IMR-90 (cell line): ENCODE measurements around the gene HEBP1. TPM values are rescaled to one million over a fixed set of nuclear protein-coding genes. Genes with fewer than 3 reads are reported as not detected.

Source experiments
- ATAC-seq: fragments of 200-7000 bp; cut with Tn5 transposase; 2 replicates; pipeline ENCODE4 v1.9.1; 2020; ENCODE audit warnings: low read depth, mild to moderate bottlenecking, moderate library complexity
- BruUV-seq: library from RNA; stranded (reverse); fragments of 400-500 nt; replicated peaks from 2 replicates; lab custom pipeline; 2021; lab: Mats Ljungman, UMichigan
- CTCF ChIA-PET: fragments of 300-600 bp; formaldehyde crosslinking; extraction: SDS; loops from one replicate; lab custom pipeline; 2021; ENCODE audit warnings: antibody characterized with exemption; lab: Yijun Ruan, JAX
- POLR2A ChIA-PET: fragments of 300-600 bp; sonication (Branson Sonifier 250); formaldehyde crosslinking; loops from one replicate; lab custom pipeline; 2022; ENCODE audit warnings: antibody characterized with exemption; ENCODE audit not compliant: unreplicated experiment; lab: Charles Lee
- DNase-seq: peaks from one replicate; pipeline ENCODE4 v3.0.0; 2013
- H2AFZ ChIP-seq: replicated peaks from 2 replicates; pipeline ENCODE3; 2013; ENCODE audit warnings: low read length, mild to moderate bottlenecking; ENCODE audit not compliant: poor library complexity
- H2AK5ac ChIP-seq: 2 replicates; pipeline ENCODE4 v1.6.1; 2013; ENCODE audit warnings: low read depth, low read length, inconsistent platforms
- H2AK9ac ChIP-seq: replicated peaks from 2 replicates; pipeline ENCODE3; 2013; ENCODE audit warnings: mild to moderate bottlenecking, low read depth, low read length, moderate library complexity; ENCODE audit not compliant: poor library complexity
- H2BK120ac ChIP-seq: 2 replicates; pipeline ENCODE4 v1.6.1; 2013; ENCODE audit warnings: low read depth, low read length, inconsistent platforms
- H2BK15ac ChIP-seq: 3 replicates; pipeline ENCODE4 v1.6.1; 2013; ENCODE audit warnings: low read depth, low read length, inconsistent platforms
- H2BK20ac ChIP-seq: 2 replicates; pipeline ENCODE4 v1.6.1; 2013; ENCODE audit warnings: low read depth, mild to moderate bottlenecking, inconsistent platforms, low read length, moderate library complexity
- H2BK5ac ChIP-seq: 2 replicates; pipeline ENCODE4 v1.6.1; 2013; ENCODE audit warnings: mild to moderate bottlenecking, low read depth, low read length, inconsistent platforms; ENCODE audit not compliant: poor library complexity, severe bottlenecking
- H3K14ac ChIP-seq: replicated peaks from 2 replicates; pipeline ENCODE4 v1.6.1; 2013; ENCODE audit warnings: low read depth, low read length, inconsistent platforms
- H3K18ac ChIP-seq: 2 replicates; pipeline ENCODE4 v1.6.1; 2013; ENCODE audit warnings: low read depth, low read length, control low read depth
- H3K23ac ChIP-seq: 2 replicates; pipeline ENCODE4 v1.6.1; 2013; ENCODE audit warnings: low read depth, low read length, inconsistent platforms
- H3K27ac ChIP-seq: 2 replicates; pipeline ENCODE4 v1.5.1; 2013; ENCODE audit warnings: mild to moderate bottlenecking, control low read depth, low read length; ENCODE audit not compliant: insufficient read depth
- H3K27me3 ChIP-seq: 2 replicates; pipeline ENCODE4 v1.6.1; 2013; ENCODE audit warnings: low read length; ENCODE audit not compliant: control insufficient read depth, insufficient read depth
- H3K36me3 ChIP-seq: 2 replicates; pipeline ENCODE4 v1.6.1; 2013; ENCODE audit warnings: low read length, mixed read lengths; ENCODE audit not compliant: control insufficient read depth, insufficient read depth
- H3K4ac ChIP-seq: 2 replicates; pipeline ENCODE4 v1.6.1; 2013; ENCODE audit warnings: low read depth, low read length, inconsistent platforms
- H3K4me1 ChIP-seq: 2 replicates; pipeline ENCODE4 v1.6.1; 2013; ENCODE audit warnings: low read length, mixed read lengths; ENCODE audit not compliant: control insufficient read depth, insufficient read depth
- H3K4me2 ChIP-seq: 2 replicates; pipeline ENCODE4 v1.6.1; 2013; ENCODE audit warnings: low read depth, mild to moderate bottlenecking, control low read depth, low read length, moderate library complexity
- H3K4me3 ChIP-seq: 2 replicates; pipeline ENCODE4 v1.5.1; 2013; ENCODE audit warnings: low read depth, mild to moderate bottlenecking, control low read depth, low read length, moderate library complexity; ENCODE audit not compliant: insufficient read depth
- H3K56ac ChIP-seq: 2 replicates; pipeline ENCODE4 v1.6.1; 2013; ENCODE audit warnings: low read length, inconsistent platforms; ENCODE audit not compliant: insufficient read depth; ENCODE audit errors: extremely low read depth
- H3K79me1 ChIP-seq, 2 experiments: 2 replicates each; pipeline ENCODE4 v1.6.1; 2013; ENCODE audit warnings: low read length in 2 of 2, inconsistent platforms in 1 of 2, low read depth in 1 of 2
- H3K9ac ChIP-seq: 2 replicates; pipeline ENCODE4 v1.6.1; 2013; ENCODE audit warnings: low read depth, low read length, control low read depth
- H3K9me1 ChIP-seq: 2 replicates; pipeline ENCODE4 v1.6.1; 2013; ENCODE audit warnings: low read length, inconsistent platforms; ENCODE audit not compliant: insufficient read depth
- H3K9me3 ChIP-seq: 2 replicates; pipeline ENCODE4 v1.6.1; 2013; ENCODE audit warnings: low read length; ENCODE audit not compliant: control insufficient read depth, insufficient read depth
- H4K20me1 ChIP-seq: 2 replicates; pipeline ENCODE4 v1.6.1; 2013; ENCODE audit warnings: low read length, inconsistent platforms; ENCODE audit not compliant: insufficient read depth
- H4K5ac ChIP-seq: 2 replicates; pipeline ENCODE4 v1.6.1; 2013; ENCODE audit warnings: mild to moderate bottlenecking, low read depth, low read length, control low read depth
- H4K8ac ChIP-seq, 2 experiments: 2 replicates each; pipeline ENCODE4 v1.6.1; 2013; ENCODE audit warnings: low read depth in 2 of 2, low read length in 2 of 2, control low read depth in 1 of 2, inconsistent platforms in 1 of 2
- H4K91ac ChIP-seq: 2 replicates; pipeline ENCODE4 v1.6.1; 2013; ENCODE audit warnings: low read depth, low read length, inconsistent platforms; ENCODE audit not compliant: insufficient read depth
- BHLHE40 ChIP-seq: fragments of 150-350 bp; IDR thresholded peaks from 2 replicates; pipeline ENCODE4 v1.6.1; 2016; ENCODE audit warnings: mild to moderate bottlenecking, low read depth, low read length
- CEBPB ChIP-seq: IDR thresholded peaks from 2 replicates; pipeline ENCODE4 v1.6.1; 2012; ENCODE audit warnings: low read depth, low read length, improper control_type of control experiment
- CHD1 ChIP-seq: IDR thresholded peaks from 2 replicates; pipeline ENCODE4 v1.6.1; 2012; ENCODE audit warnings: low read depth, low read length, improper control_type of control experiment
- CTCF ChIP-seq: conservative IDR thresholded peaks from 2 replicates; pipeline ENCODE4 v1.5.1; 2012; ENCODE audit warnings: mild to moderate bottlenecking, low read depth, low read length, improper control_type of control experiment
- ELK1 ChIP-seq: fragments of 150-350 bp; IDR thresholded peaks from 2 replicates; pipeline ENCODE4 v1.6.1; 2016; ENCODE audit warnings: low read depth, mild to moderate bottlenecking, low read length, moderate library complexity, borderline replicate concordance
- FOS ChIP-seq: fragments of 150-350 bp; IDR thresholded peaks from 2 replicates; pipeline ENCODE4 v1.6.1; 2016; ENCODE audit warnings: low read depth, low read length
- MAFK ChIP-seq: IDR thresholded peaks from 2 replicates; pipeline ENCODE4 v1.6.1; 2012; ENCODE audit warnings: low read depth, low read length, improper control_type of control experiment
- MAZ ChIP-seq: IDR thresholded peaks from 2 replicates; pipeline ENCODE4 v1.6.1; 2012; ENCODE audit warnings: low read depth, mild to moderate bottlenecking, low read length, improper control_type of control experiment, moderate library complexity, borderline replicate concordance
- MXI1 ChIP-seq: IDR thresholded peaks from 2 replicates; pipeline ENCODE4 v1.6.1; 2012; ENCODE audit warnings: low read depth, mild to moderate bottlenecking, low read length, moderate library complexity, borderline replicate concordance
- NFE2L2 ChIP-seq: fragments of 150-350 bp; IDR thresholded peaks from 2 replicates; pipeline ENCODE4 v1.6.1; 2016; ENCODE audit warnings: low read depth, mild to moderate bottlenecking, low read length
- POLR2A ChIP-seq: IDR thresholded peaks from 2 replicates; pipeline ENCODE4 v1.6.1; 2012; ENCODE audit warnings: mild to moderate bottlenecking, low read depth, low read length
- RAD21 ChIP-seq: IDR thresholded peaks from 2 replicates; pipeline ENCODE4 v1.6.1; 2012; ENCODE audit warnings: low read length, improper control_type of control experiment
- RCOR1 ChIP-seq: IDR thresholded peaks from 2 replicates; pipeline ENCODE4 v1.6.1; 2012; ENCODE audit warnings: mild to moderate bottlenecking, low read length, improper control_type of control experiment; ENCODE audit not compliant: insufficient replicate concordance
- RFX5 ChIP-seq: IDR thresholded peaks from 2 replicates; pipeline ENCODE4 v1.8.0; 2012; ENCODE audit warnings: low read depth, mild to moderate bottlenecking, low read length, moderate library complexity
- SMC3 ChIP-seq: fragments of 150-350 bp; IDR thresholded peaks from 2 replicates; pipeline ENCODE4 v1.6.1; 2016; ENCODE audit warnings: low read depth, mild to moderate bottlenecking, antibody characterized with exemption, low read length, moderate library complexity
- USF2 ChIP-seq: fragments of 150-350 bp; IDR thresholded peaks from 2 replicates; pipeline ENCODE4 v1.6.1; 2017; ENCODE audit warnings: mild to moderate bottlenecking, antibody characterized with exemption, low read length, low read depth
- WGBS, 2 experiments: methylation state at CpG; one replicate each; pipeline versions ENCODE4 v1.1.5 to v1.1.7; 2013; ENCODE audit warnings: missing lambda C conversion rate in 2 of 2; ENCODE audit not compliant: insufficient read length in 1 of 2; ENCODE audit errors: extremely low coverage in 2 of 2; 5-methylcytosine and 5-hydroxymethylcytosine counted together
- dilution Hi-C: fragments of 300-500 bp; cut with HindIII; formaldehyde crosslinking; loops from one replicate; pipeline ENCODE4 v1.14.3; 2018; ENCODE audit warnings: low sequenced_read_pairs; ENCODE audit not compliant: unreplicated experiment
- in situ Hi-C: fragments of 300-500 bp; cut with MboI; formaldehyde crosslinking; loops from 3 replicates; pipeline ENCODE4 v1.14.3; 2019; ENCODE audit warnings: low sequenced_read_pairs, inconsistent platforms, mixed read lengths
- intact Hi-C: fragments of 100-400 bp; cut with micrococcal nuclease; formaldehyde crosslinking; loops from 2 replicates; pipeline ENCODE4 v1.10.0; 2022
- polyA plus RNA-seq, 3 experiments: library from polyadenylated mRNA; depleted of rRNA; stranded (reverse); fragments of >200 nt; gene quantifications; 2 replicates each; pipeline ENCODE4 v1.2.3, GENCODE V29; 2012; ENCODE audit warnings: low replicate concordance in 1 of 3
- total RNA-seq: library from RNA; depleted of rRNA; stranded (reverse); fragments of >200 nt; gene quantifications from 2 replicates; pipeline ENCODE4 v1.2.3, GENCODE V29; 2012

Gene HEBP1
- total and polyA plus RNA-seq, 2 of the 4 experiments (the other 2 are of a cell fraction) = 18.8 to 49.2 TPM

DNA sequence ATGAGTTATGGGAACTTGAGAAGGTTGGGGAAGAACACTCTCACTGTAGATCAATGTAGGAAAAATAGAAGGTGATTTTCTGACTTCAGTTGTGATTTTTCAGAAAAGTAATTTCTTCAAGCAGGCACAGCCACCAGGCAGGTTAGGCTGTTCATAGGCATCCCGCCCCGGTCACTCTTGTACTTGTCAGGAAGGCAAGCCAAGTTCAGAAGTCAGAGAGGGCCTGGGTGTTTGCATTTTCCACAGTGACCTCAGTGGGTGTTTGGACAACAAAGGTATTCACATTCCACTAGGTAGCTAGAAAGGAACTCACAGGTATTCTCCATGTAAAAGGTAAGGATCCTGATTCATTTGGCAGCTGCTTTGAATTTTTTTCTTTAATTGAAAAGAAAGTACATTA, 41.2 kb upstream of the HEBP1 start:
- Histone ChIP-seq H3K27ac (no peak overlapping the region), H3K4me1 (peaks cover 4% of the 10 kb centered on the region), H3K56ac (no peak overlapping the region), H2AK9ac (no peak overlapping the region), H3K9ac (no peak overlapping the region), H3K79me1 (peaks cover 3 to 7% of the 10 kb centered on the region in 2 experiments; a peak in 2 of 4 replicates), H3K27me3 (no peaks in the 10 kb centered on the region), H2AFZ (no peak overlapping the region), H2BK15ac (no peak overlapping the region), H2BK5ac (no peak overlapping the region), H2AK5ac (no peak overlapping the region), H3K4me3 (no peak overlapping the region), H2BK120ac (no peak overlapping the region), H3K4ac (no peak overlapping the region), H3K36me3 (no peaks in the 10 kb centered on the region), H3K9me3 (no peaks in the 10 kb centered on the region), H3K18ac (no peak overlapping the region), H3K4me2 (no peak overlapping the region), H3K14ac (no peak overlapping the region), H4K20me1 (no peaks in the 10 kb centered on the region), H4K5ac (no peak overlapping the region), H3K9me1 (0 out of 2 replicates have a peak, but pooled peaks cover 2% of the 10 kb centered on the region), H2BK20ac (no peak overlapping the region), H3K23ac (no peak overlapping the region), H4K8ac (no peak overlapping the region), H4K91ac (no peak overlapping the region)
- in situ Hi-C loops = loop anchor here (25.0 kb wide), 1 partner anchor 496 kb away; no protein-coding TSS in a partner anchor
- ChIA-PET POLR2A (no interaction called here), CTCF (no interaction called here)
- WGBS, 2 experiments = 100% methylated on average over 1 of the region's 2 CpGs; no CpG with 5 or more reads in 1 of the 2 experiments
- dilution Hi-C loops = no loop called here
- DNase-seq = no peak
- ATAC-seq = no peak
- no peak for TF ChIP-seq RFX5
- TF ChIP-seq ELK1 = no peak
- TF ChIP-seq RAD21 = no peak
- TF ChIP-seq USF2 = no peak
- TF ChIP-seq BHLHE40 = no peak
- no peak for TF ChIP-seq RCOR1
- no peak for TF ChIP-seq MXI1
- no peak for TF ChIP-seq POLR2A
- TF ChIP-seq MAZ = no peak
- TF ChIP-seq CTCF = no peak
- no peak for TF ChIP-seq MAFK
- no peak for TF ChIP-seq NFE2L2
- TF ChIP-seq CHD1 = no peak
- TF ChIP-seq FOS = no peak
- TF ChIP-seq CEBPB = no peak
- TF ChIP-seq SMC3 = no peak
- no TSS peak for BruUV-seq
- intact Hi-C loops = loop anchor here (5.0 kb wide), 1 partner anchor 51 kb away; no protein-coding TSS in a partner anchor
